Measurements from ENCODE around the gene IL17RB. TPM values are rescaled to one million over a fixed set of nuclear protein-coding genes. Genes with fewer than 3 reads are reported as not detected.

Gene IL17RB
- total and polyA plus RNA-seq, 2 of the 8 experiments (the other 6 are each of a cell fraction or from before 2014, with no cell fraction given), result 7.0 to 24.6 TPM

- Histone ChIP-seq H3K9ac (replicated peaks in 1 of 4; ENCODE audit: extremely low read depth in 1 of 4, low read depth in 3 of 4, low read length in 3 of 4) (no peak overlapping the region), H4K20me1 (replicated peaks in 1 of 2; ENCODE audit: control insufficient read depth in 1 of 2, insufficient read depth in 2 of 2, low read length in 2 of 2) (peaks cover 0 to 4% of the 10 kb centered on the region in 2 experiments), H3K23ac (ENCODE audit: insufficient read length) (no peak overlapping the region), H2BK15ac (ENCODE audit: low read length) (no peak overlapping the region), H3K27me3 (replicated peaks in 1 of 4; ENCODE audit: control insufficient read depth in 3 of 4, extremely low read depth in 1 of 4, insufficient read depth in 3 of 4, low read length in 3 of 4) (no peaks in the 10 kb centered on the region), H3K36me3 (ENCODE audit: control insufficient read depth in 2 of 4, insufficient read depth in 4 of 4, low read length in 3 of 4) (no peaks in the 10 kb centered on the region; a peak in 3 of 8 replicates), H4K91ac (replicated peaks; ENCODE audit: insufficient read length, low read length) (no peak overlapping the region), H3K56ac (replicated peaks; ENCODE audit: insufficient read length, low read depth, low read length) (no peak overlapping the region), H3K79me2 (ENCODE audit: control insufficient read depth in 1 of 2, insufficient read depth in 2 of 2, low read length in 2 of 2) (no peaks in the 10 kb centered on the region), H3K9me3 (ENCODE audit: insufficient read depth in 2 of 2, low read depth in 1 of 2, low read length in 1 of 2) (no peaks in the 10 kb centered on the region), H2BK120ac (replicated peaks; ENCODE audit: low read depth, low read length) (no peak overlapping the region), H2AFZ (ENCODE audit: low read length) (no peak overlapping the region), H3K18ac (ENCODE audit: extremely low read depth, low read length) (no peak overlapping the region), H3K4ac (replicated peaks; ENCODE audit: insufficient read length, low read depth, low read length) (no peak overlapping the region), H4K5ac (ENCODE audit: insufficient read length, low read depth, low read length) (no peak overlapping the region), H2BK20ac (ENCODE audit: low read length) (no peak overlapping the region), H2AK5ac (ENCODE audit: low read depth, low read length) (no peak overlapping the region), H2BK12ac (ENCODE audit: low read depth, low read length) (no peak overlapping the region), H3K4me1 (replicated peaks in 1 of 4; ENCODE audit: control insufficient read depth in 3 of 4, insufficient read depth in 4 of 4, low read length in 3 of 4) (no peaks in the 10 kb centered on the region), H3K14ac (ENCODE audit: insufficient read length) (no peak overlapping the region), H3K27ac (ENCODE audit: low read depth, low read length) (no peak overlapping the region), H3K4me3 (ENCODE audit: extremely low read depth in 1 of 4, insufficient read depth in 2 of 4, low read depth in 3 of 4, low read length in 4 of 4) (no peak overlapping the region), H3K23me2 (ENCODE audit: low read depth, low read length) (no peaks in the 10 kb centered on the region), H4K8ac (ENCODE audit: extremely low read depth, insufficient read depth, low read length) (no peak overlapping the region), H3K79me1 (ENCODE audit: low read depth, low read length) (no peaks in the 10 kb centered on the region), H2BK5ac (ENCODE audit: low read depth, low read length) (no peak overlapping the region; the same call in 1 of the 2 replicates), H3K4me2 (ENCODE audit: insufficient read depth in 1 of 2, low read depth in 2 of 2, low read length in 2 of 2) (no peak overlapping the region)
- TF ChIP-seq SIX5 (IDR thresholded peaks at IDR 0.05; ENCODE audit: low read depth, low read length) (no peak), SIN3A (conservative IDR thresholded peaks at IDR 0.05 in 1 of 2, IDR thresholded peaks at IDR 0.05 in 1 of 2; ENCODE audit: low read depth in 1 of 2, low read length in 2 of 2) (no peak), KDM4A (IDR thresholded peaks at IDR 0.05; ENCODE audit: low read depth, low read length, severe bottlenecking) (no peak), POLR2AphosphoS5 (IDR thresholded peaks at IDR 0.05; ENCODE audit: low read depth, low read length) (no peak)
- WGBS, 2 experiments (ENCODE audit: extremely low coverage in 1 of 2, insufficient coverage in 1 of 2, insufficient read length in 1 of 2, insufficient replicate concordance in 2 of 2, low coverage in 1 of 2, low lambda C conversion rate in 2 of 2, missing lambda C conversion rate in 1 of 2), result 93% methylated on average over 5 of the region's 5 CpGs; no CpG with 5 or more reads in 1 of the 2 experiments
- DNase-seq (ENCODE audit: low read depth in 1 of 2, low spot score in 2 of 2) (no peak), FAIRE-seq (no peak)
- ChIA-PET CTCF (ENCODE audit: partially characterized antibody) (interaction anchor here (1.1 to 3.7 kb wide), 6 partner anchors 9 to 126 kb away, joined by 3 to 23 read pairs (median 6); no protein-coding TSS in a partner anchor), POLR2A (ENCODE audit: partially characterized antibody) (interaction anchor here (0.9 kb wide), 1 partner anchor 9 kb away, joined by 3 read pairs; no protein-coding TSS in a partner anchor)
These were observed 12.7 kb upstream of the IL17RB start for GRCh38 chr3:53833700-53834099.
